Mammary epithelial cell (primary cell): ENCODE measurements around the gene SPATA1.

Experiments used
- CTCF ChIP-seq, 2 donors: IDR thresholded peaks in 1 of 2; conservative IDR thresholded peaks in 1 of 2; 2 replicates each; pipeline ENCODE4 v1.5.1; 2011 to 2012; ENCODE audit warnings: inconsistent platforms in 2 of 2, low read length in 2 of 2, mild to moderate bottlenecking in 2 of 2, control low read depth in 1 of 2, low read depth in 1 of 2; ENCODE audit not compliant: insufficient read depth in 1 of 2; ENCODE audit errors: extremely low read depth in 1 of 2
- EZH2 ChIP-seq: IDR thresholded peaks from 2 replicates; pipeline ENCODE4 v1.6.1; 2012; ENCODE audit warnings: low read length, inconsistent platforms, borderline replicate concordance

- peak; percentile 32 to 58 for TF ChIP-seq CTCF (conservative IDR thresholded peaks at IDR 0.05 in 1 of 2, IDR thresholded peaks at IDR 0.05 in 1 of 2; ENCODE audit: extremely low read depth in 1 of 2, insufficient read depth in 1 of 2, low read depth in 1 of 2, low read length in 2 of 2)
- TF ChIP-seq EZH2: no peak
Observed at GRCh38 chr1:84603941-84604830, 98.0 kb downstream of the SPATA1 start.
